Activated CD4-positive, alpha-beta T cell treated with anti-CD3 and anti-CD28 coated beads for 36 hours (primary cell): Measurements from ENCODE around the gene AMBRA1. TPM values are rescaled to one million over a fixed set of nuclear protein-coding genes. Genes with fewer than 3 reads are reported as not detected.

Source experiments
- ATAC-seq: fragments of 200-7000 bp; cut with Tn5 transposase; one replicate; pipeline ENCODE4 v1.10.0; 2021; ENCODE audit warnings: mild to moderate bottlenecking, moderate library complexity
- CTCF ChIA-PET: fragments of 350-600 bp; sonication (Branson Sonifier 250); formaldehyde crosslinking; loops from one replicate; lab custom pipeline; 2021; ENCODE audit warnings: antibody characterized with exemption; lab: Charles Lee
- POLR2A ChIA-PET: fragments of 350-600 bp; sonication (Branson Sonifier 250); formaldehyde crosslinking; loops from one replicate; lab custom pipeline; 2021; ENCODE audit warnings: antibody characterized with exemption, inconsistent platforms; lab: Charles Lee
- DNase-seq: peaks from one replicate; pipeline ENCODE4 v3.0.0-alpha.2; 2020
- H3K27ac Mint-ChIP-seq: one replicate; pipeline ENCODE4 v1.8.0; 2021; ENCODE audit warnings: mixed read lengths
- H3K27me3 Mint-ChIP-seq: one replicate; pipeline ENCODE4 v1.8.0; 2021; ENCODE audit warnings: mixed read lengths
- H3K36me3 Mint-ChIP-seq: one replicate; pipeline ENCODE4 v1.8.0; 2021; ENCODE audit warnings: low read depth, mixed read lengths
- H3K4me1 Mint-ChIP-seq: one replicate; pipeline ENCODE4 v1.8.0; 2021; ENCODE audit warnings: mixed read lengths
- H3K4me3 Mint-ChIP-seq: one replicate; pipeline ENCODE4 v1.8.0; 2021; ENCODE audit warnings: mild to moderate bottlenecking, moderate library complexity, mixed read lengths
- H3K9me3 Mint-ChIP-seq: one replicate; pipeline ENCODE4 v1.8.0; 2021; ENCODE audit warnings: low read depth, mixed read lengths
- intact Hi-C, 2 experiments: fragments of 100-400 bp; cut with DNase I in 1 of 2; cut with micrococcal nuclease in 1 of 2; formaldehyde crosslinking; loops; one replicate each; pipeline versions ENCODE4 v1.14.2 to v1.15.1; 2022 to 2024; cut with DNase I, micrococcal nuclease
- total RNA-seq, 2 experiments: library from RNA; stranded (reverse); gene quantifications; one replicate each; pipeline ENCODE4 v1.2.3, GENCODE V29; 2021

The AMBRA1 gene
- total RNA-seq, 2 experiments from 2014 or later, result 24.8 to 26.4 TPM

DNA sequence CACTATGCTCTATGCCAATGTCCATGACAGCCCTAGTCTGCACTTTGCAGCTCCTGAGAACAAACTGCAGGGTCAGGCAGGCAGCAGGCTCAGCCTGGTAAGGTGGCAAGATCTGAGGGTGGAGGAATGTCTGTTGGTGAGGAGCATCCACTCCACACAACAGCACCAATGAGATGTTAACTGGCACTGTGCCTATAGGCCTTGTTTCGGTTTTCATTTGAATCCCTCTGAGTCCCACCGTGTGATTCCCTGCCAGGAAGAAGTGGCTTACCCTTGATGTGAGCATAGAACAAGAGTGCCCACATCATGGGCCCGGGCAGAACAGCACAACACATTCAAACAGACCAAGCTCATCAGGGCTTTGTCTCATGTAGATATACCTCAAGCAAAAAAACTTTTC is 158.1 kb downstream of the AMBRA1 start:
- ATAC-seq (peak; percentile 19), DNase-seq (no peak)
- no peaks in the 10 kb centered on the region for H3K9me3 Mint-ChIP-seq
- no peak overlapping the region for H3K27ac Mint-ChIP-seq
- intact Hi-C loops, result no loop called here
- peaks cover 36% of the 10 kb centered on the region for H3K36me3 Mint-ChIP-seq
- H3K4me1 Mint-ChIP-seq, result no peaks in the 10 kb centered on the region
- H3K4me3 Mint-ChIP-seq, result no peak overlapping the region
- CTCF ChIA-PET, result interaction anchor here (0.9 kb wide), 1 partner anchor 52 kb away, joined by 4 read pairs; no protein-coding TSS in a partner anchor
- POLR2A ChIA-PET, result no interaction called here
- H3K27me3 Mint-ChIP-seq, result no peaks in the 10 kb centered on the region

- no peaks in the 10 kb centered on the region for H3K4me1 Mint-ChIP-seq
- H3K36me3 Mint-ChIP-seq, result peaks cover 43% of the 10 kb centered on the region
- no peak overlapping the region for H3K4me3 Mint-ChIP-seq
- ChIA-PET POLR2A (interaction anchor here (0.6 kb wide), 1 partner anchor 100 kb away, joined by 3 read pairs; no protein-coding TSS in a partner anchor), CTCF (interaction anchor here (0.6 kb wide), 1 partner anchor 182 kb away, joined by 3 read pairs; no protein-coding TSS in a partner anchor)
- H3K27ac Mint-ChIP-seq, result no peak overlapping the region
- H3K9me3 Mint-ChIP-seq, result no peaks in the 10 kb centered on the region
- no peaks in the 10 kb centered on the region for H3K27me3 Mint-ChIP-seq
- no peak for DNase-seq
- ATAC-seq, result no peak
- intact Hi-C loops, result no loop called here
Observed at GRCh38 chr11:46431211-46431610, 162.6 kb downstream of the AMBRA1 start.

DNA sequence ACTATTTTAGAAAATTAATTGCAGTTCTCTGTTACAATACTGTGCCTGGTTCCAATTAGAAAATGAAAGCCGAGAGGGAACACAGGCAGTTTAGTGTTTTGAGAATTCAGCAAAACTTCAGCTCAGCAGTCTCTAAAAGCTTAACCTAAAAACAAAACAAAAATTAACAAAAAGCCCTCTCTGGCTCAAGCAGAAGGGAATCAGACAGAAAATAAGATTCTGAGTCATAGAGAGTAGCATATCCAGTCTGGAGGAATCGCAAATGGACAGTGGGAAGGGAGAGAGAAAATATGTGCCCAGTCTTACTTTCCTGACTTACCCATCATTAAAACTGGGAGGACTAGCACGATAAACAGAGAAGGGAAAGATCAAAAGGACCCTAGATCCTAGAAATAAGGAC is 164.1 kb downstream of the AMBRA1 start:
- peaks cover 37% of the 10 kb centered on the region for H3K36me3 Mint-ChIP-seq

DNA sequence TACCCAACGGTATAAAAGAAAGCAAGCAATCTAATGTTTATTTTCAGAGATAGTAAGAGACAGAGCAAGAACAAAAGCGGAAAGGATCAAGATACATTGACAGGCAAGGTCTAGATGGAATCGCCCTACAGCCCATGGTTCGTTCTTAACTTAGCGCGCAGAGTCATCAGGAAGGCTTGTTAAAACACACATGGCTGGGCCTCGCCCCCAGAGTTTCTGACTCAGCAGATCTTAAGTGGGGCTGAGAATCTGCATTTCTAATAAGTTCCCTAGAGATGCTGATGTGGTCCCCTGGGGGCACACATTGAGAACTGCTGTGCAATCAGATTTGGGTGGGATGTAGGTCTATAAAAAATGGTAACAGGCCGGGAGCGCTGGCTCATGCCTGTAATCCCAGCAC is 166.5 kb downstream of the AMBRA1 start:
- no peaks in the 10 kb centered on the region for H3K27me3 Mint-ChIP-seq
- POLR2A ChIA-PET, result interaction anchor here (0.6 kb wide), 1 partner anchor 242 kb away, joined by 3 read pairs; no protein-coding TSS in a partner anchor
- DNase-seq (no peak), ATAC-seq (no peak)
- intact Hi-C loops, result no loop called here
- no peak overlapping the region for H3K4me3 Mint-ChIP-seq
- no peaks in the 10 kb centered on the region for H3K9me3 Mint-ChIP-seq
- CTCF ChIA-PET, result no interaction called here
- H3K4me1 Mint-ChIP-seq, result no peaks in the 10 kb centered on the region
- H3K27ac Mint-ChIP-seq, result no peak overlapping the region
- H3K36me3 Mint-ChIP-seq, result peaks cover 29% of the 10 kb centered on the region

More for the DNA sequence above, 164.1 kb downstream of the AMBRA1 start:
- DNase-seq (no peak), ATAC-seq (no peak)
- H3K27me3 Mint-ChIP-seq, result no peaks in the 10 kb centered on the region
- H3K27ac Mint-ChIP-seq, result no peak overlapping the region
- ChIA-PET POLR2A (no interaction called here), CTCF (interaction anchor here (0.7 to 0.8 kb wide), 2 partner anchors 13 to 29 kb away, joined by 3 read pairs; no protein-coding TSS in a partner anchor)
- H3K9me3 Mint-ChIP-seq, result no peaks in the 10 kb centered on the region
- H3K4me3 Mint-ChIP-seq, result no peak overlapping the region
- intact Hi-C loops, result no loop called here
- H3K4me1 Mint-ChIP-seq, result no peaks in the 10 kb centered on the region

DNA sequence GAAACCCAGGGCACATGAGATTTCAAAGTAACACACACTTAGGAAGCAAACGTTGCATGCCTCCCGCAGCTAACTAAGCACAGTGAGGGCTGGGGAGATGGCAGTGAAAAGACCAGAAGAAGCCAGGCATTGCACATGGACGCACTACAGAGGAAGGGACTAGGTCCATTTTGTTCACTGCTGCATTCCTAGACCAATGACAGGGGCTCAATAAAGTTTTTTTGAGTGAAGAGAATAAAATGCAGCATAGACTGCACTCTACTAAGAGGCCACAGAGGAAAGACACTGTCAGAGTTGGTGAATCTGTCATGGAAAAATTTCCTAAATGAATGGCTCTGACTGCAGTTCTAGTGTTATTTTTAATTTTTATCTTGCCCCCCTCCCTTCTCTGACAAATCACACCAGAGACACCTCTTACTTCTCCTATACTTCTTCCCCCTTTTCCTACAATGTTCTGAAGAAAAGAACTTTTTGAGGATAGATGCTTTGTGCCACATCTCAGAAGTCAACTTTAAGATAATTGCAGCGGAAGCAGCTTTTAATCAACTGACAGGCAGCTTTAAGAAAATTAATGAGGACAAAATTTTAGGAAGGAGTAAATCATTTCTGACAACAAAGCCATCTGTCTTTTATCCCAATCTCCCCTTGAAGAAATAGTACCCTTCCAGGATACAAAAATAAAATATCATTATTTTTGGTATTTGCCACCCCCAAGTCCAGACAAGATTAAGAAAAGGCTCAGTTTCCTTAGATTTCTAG is 167.4 kb downstream of the AMBRA1 start:
- no peaks in the 10 kb centered on the region for H3K4me1 Mint-ChIP-seq
- ChIA-PET CTCF (no interaction called here), POLR2A (no interaction called here)
- H3K36me3 Mint-ChIP-seq, result peaks cover 24% of the 10 kb centered on the region
- DNase-seq (no peak), ATAC-seq (no peak)
- intact Hi-C loops, result no loop called here
- no peak overlapping the region for H3K27ac Mint-ChIP-seq
- H3K27me3 Mint-ChIP-seq, result no peaks in the 10 kb centered on the region
- no peak overlapping the region for H3K4me3 Mint-ChIP-seq
- no peaks in the 10 kb centered on the region for H3K9me3 Mint-ChIP-seq

GRCh38 chr11:46422588-46422987 is 171.2 kb downstream of the AMBRA1 start:
- CTCF ChIA-PET, result no interaction called here
- no peaks in the 10 kb centered on the region for H3K27me3 Mint-ChIP-seq
- no peak overlapping the region for H3K27ac Mint-ChIP-seq
- POLR2A ChIA-PET, result no interaction called here
- peaks cover 18% of the 10 kb centered on the region for H3K36me3 Mint-ChIP-seq
- ATAC-seq (no peak), DNase-seq (no peak)
- no peaks in the 10 kb centered on the region for H3K9me3 Mint-ChIP-seq
- no peaks in the 10 kb centered on the region for H3K4me1 Mint-ChIP-seq
- H3K4me3 Mint-ChIP-seq, result no peak overlapping the region
- intact Hi-C loops, result no loop called here

- CTCF ChIA-PET, result no interaction called here
- ATAC-seq, result no peak
- DNase-seq, result no peak
- Mint-ChIP-seq H3K36me3 (peaks cover 21% of the 10 kb centered on the region), H3K4me1 (no peaks in the 10 kb centered on the region), H3K4me3 (no peak overlapping the region), H3K27me3 (no peaks in the 10 kb centered on the region), H3K9me3 (no peaks in the 10 kb centered on the region), H3K27ac (no peak overlapping the region)
- POLR2A ChIA-PET, result no interaction called here
- intact Hi-C loops, result no loop called here
Observed at GRCh38 chr11:46421257-46421880, 172.5 kb downstream of the AMBRA1 start.

GRCh38 chr11:46420513-46420912 is 173.3 kb downstream of the AMBRA1 start:
- H3K27me3 Mint-ChIP-seq, result no peaks in the 10 kb centered on the region
- ATAC-seq (no peak), DNase-seq (no peak)
- CTCF ChIA-PET, result no interaction called here
- H3K4me1 Mint-ChIP-seq, result peaks cover 3% of the 10 kb centered on the region
- no peak overlapping the region for H3K27ac Mint-ChIP-seq
- peaks cover 26% of the 10 kb centered on the region for H3K36me3 Mint-ChIP-seq
- no peaks in the 10 kb centered on the region for H3K9me3 Mint-ChIP-seq
- intact Hi-C loops, result no loop called here
- H3K4me3 Mint-ChIP-seq, result no peak overlapping the region
- POLR2A ChIA-PET, result no interaction called here

DNA sequence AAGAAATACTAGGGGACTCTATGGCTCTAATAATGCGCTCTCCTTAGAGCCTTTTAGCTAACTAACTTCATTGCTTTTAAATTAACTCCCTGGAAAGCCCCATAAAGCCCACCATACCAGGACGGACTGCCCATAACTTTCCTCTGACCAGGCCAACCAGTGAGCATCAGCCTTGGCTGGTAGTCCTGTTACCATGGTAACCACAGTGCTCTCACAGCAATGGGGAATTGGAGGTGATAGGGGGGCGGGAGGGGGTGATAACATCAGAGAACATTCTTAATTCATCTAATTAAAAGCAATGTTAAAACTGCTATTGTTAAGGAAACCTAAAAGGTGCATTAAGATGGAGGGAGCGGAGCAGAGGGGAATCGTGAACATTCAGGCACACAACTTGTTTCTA is 175.1 kb downstream of the AMBRA1 start:
- Mint-ChIP-seq H3K4me1 (peaks cover 16% of the 10 kb centered on the region), H3K27ac (no peak overlapping the region), H3K9me3 (no peaks in the 10 kb centered on the region), H3K36me3 (peaks cover 34% of the 10 kb centered on the region), H3K4me3 (no peak overlapping the region), H3K27me3 (no peaks in the 10 kb centered on the region)
- CTCF ChIA-PET, result interaction anchor here (0.6 kb wide), 1 partner anchor 107 kb away, joined by 5 read pairs; no protein-coding TSS in a partner anchor
- POLR2A ChIA-PET, result no interaction called here
- intact Hi-C loops, result no loop called here
- ATAC-seq (no peak), DNase-seq (no peak)

DNA sequence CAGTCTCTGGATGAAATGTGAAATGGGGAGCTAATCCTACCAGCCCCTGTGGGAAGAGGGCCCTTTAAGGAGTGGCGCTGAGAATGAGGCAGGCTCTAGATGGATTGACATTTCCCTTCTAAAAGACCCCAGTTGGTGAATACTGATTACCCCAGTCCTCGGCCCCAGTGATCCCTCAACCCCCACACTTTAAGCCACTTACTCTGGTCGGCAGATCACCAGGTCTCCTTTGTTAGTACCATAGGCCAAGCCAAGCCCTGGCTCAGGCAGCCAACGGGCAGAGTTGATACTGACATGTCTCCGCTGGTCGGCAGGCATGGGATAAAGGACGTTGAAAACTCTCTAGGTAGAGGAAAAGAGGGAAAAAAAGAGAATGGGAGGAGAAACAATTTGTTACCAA is 176.1 kb downstream of the AMBRA1 start:
- POLR2A ChIA-PET, result no interaction called here
- peaks cover 16% of the 10 kb centered on the region for H3K4me1 Mint-ChIP-seq
- CTCF ChIA-PET, result interaction anchor here (0.7 to 0.9 kb wide), 2 partner anchors 29 to 153 kb away, joined by 3 read pairs; no protein-coding TSS in a partner anchor

DNA sequence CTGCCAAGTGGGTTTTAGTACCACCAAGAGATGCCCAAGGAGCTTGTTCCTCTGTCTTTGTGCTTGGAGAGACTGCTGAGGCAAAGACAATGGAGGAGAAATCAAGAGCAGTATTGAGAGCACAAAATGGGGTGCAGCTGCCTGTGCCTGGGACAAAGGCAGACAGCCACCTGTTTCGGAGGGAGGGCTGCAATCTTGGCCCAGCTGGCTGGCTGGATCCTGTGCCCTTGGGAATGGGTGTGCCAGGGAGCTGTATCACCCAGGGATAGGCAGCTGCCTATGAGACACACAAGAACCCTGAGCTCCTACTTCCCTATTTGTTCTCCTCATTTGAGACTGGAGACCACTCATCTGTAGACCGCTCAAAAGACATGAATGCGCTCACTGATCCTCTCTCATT is 178.9 kb downstream of the AMBRA1 start:
- Mint-ChIP-seq H3K4me3 (no peak overlapping the region), H3K27ac (no peak overlapping the region), H3K27me3 (no peaks in the 10 kb centered on the region), H3K9me3 (no peaks in the 10 kb centered on the region), H3K36me3 (peaks cover 22% of the 10 kb centered on the region), H3K4me1 (peaks cover 16% of the 10 kb centered on the region)
- POLR2A ChIA-PET, result no interaction called here
- CTCF ChIA-PET, result interaction anchor here (0.9 kb wide), 1 partner anchor 15 kb away, joined by 3 read pairs; no protein-coding TSS in a partner anchor
- DNase-seq (no peak), ATAC-seq (no peak)
- intact Hi-C loops, result no loop called here

More for the DNA sequence above, 176.1 kb downstream of the AMBRA1 start:
- intact Hi-C loops, result no loop called here
- no peak overlapping the region for H3K27ac Mint-ChIP-seq
- H3K4me3 Mint-ChIP-seq, result no peak overlapping the region
- no peaks in the 10 kb centered on the region for H3K9me3 Mint-ChIP-seq
- DNase-seq (no peak), ATAC-seq (no peak)
- no peaks in the 10 kb centered on the region for H3K27me3 Mint-ChIP-seq
- peaks cover 30% of the 10 kb centered on the region for H3K36me3 Mint-ChIP-seq

DNA sequence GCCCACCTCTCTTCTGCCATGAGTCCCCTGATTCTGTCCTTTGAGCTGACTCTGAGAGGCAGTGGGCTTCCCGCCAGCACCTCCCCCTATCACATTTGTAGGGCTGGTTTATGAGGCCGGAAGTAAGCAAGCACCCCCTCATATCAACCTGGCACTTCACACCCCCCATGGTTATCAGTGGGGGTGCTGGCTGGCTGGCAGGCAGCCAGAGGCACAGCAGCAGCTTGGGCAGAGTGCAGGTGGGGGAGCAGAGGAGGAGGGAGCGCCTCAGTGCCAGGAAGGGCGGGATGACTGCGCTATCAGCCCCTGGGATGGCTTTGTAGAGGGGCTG is 179.4 kb downstream of the AMBRA1 start:
- CTCF ChIA-PET, result interaction anchor here (0.9 to 1.3 kb wide), 3 partner anchors 14 to 356 kb away, joined by 3 read pairs; no protein-coding TSS in a partner anchor
- Mint-ChIP-seq H3K27me3 (no peaks in the 10 kb centered on the region), H3K4me1 (peaks cover 16% of the 10 kb centered on the region), H3K36me3 (peaks cover 22% of the 10 kb centered on the region), H3K27ac (no peak overlapping the region), H3K4me3 (no peak overlapping the region), H3K9me3 (no peaks in the 10 kb centered on the region)
- DNase-seq, result no peak
- intact Hi-C loops, result no loop called here
- no peak for ATAC-seq
- POLR2A ChIA-PET, result no interaction called here
